ENCODE results near the gene CEP120.

Gene CEP120

GRCh38 chr5:123451047-123451446, 27.8 kb upstream of the CEP120 start:
- Histone ChIP-seq H3K9me2 (replicated peaks; ENCODE audit: low read depth, low read length) (no peaks in the 10 kb centered on the region), H3K9me3 (ENCODE audit: insufficient read depth, low read depth, low read length) (no peaks in the 10 kb centered on the region), H2AFZ (ENCODE audit: low read length) (no peak overlapping the region), H3K4me1 (ENCODE audit: insufficient read depth, low read length, poor library complexity, severe bottlenecking) (no peaks in the 10 kb centered on the region), H4K20me1 (ENCODE audit: insufficient read depth, low read length, poor library complexity, severe bottlenecking) (no peaks in the 10 kb centered on the region), H3K9ac (ENCODE audit: low read depth, low read length, poor library complexity, severe bottlenecking) (no peak overlapping the region), H3K4me2 (ENCODE audit: low read depth, low read length, poor library complexity, severe bottlenecking) (no peak overlapping the region), H3F3A (ENCODE audit: low read depth) (no peaks in the 10 kb centered on the region), H3K27me3 (ENCODE audit: insufficient read depth, low read length, poor library complexity, severe bottlenecking) (no peaks in the 10 kb centered on the region), H3K36me3 (ENCODE audit: insufficient read depth, low read length) (no peaks in the 10 kb centered on the region), H3K79me2 (ENCODE audit: insufficient read depth, low read length) (no peaks in the 10 kb centered on the region), H3K4me3 (ENCODE audit: low read length, poor library complexity, severe bottlenecking) (no peak overlapping the region)
- TF ChIP-seq EZH2phosphoT487 (IDR thresholded peaks at IDR 0.05; ENCODE audit: borderline replicate concordance) (no peak), CTCF (conservative IDR thresholded peaks at IDR 0.05; ENCODE audit: low read length) (no peak)

- no peaks in the 10 kb centered on the region for H3F3A ChIP-seq (ENCODE audit: low read depth)
- no peak overlapping the region for H3K4me2 ChIP-seq (ENCODE audit: low read depth, low read length, poor library complexity, severe bottlenecking)
- no peaks in the 10 kb centered on the region for H3K9me3 ChIP-seq (ENCODE audit: insufficient read depth, low read depth, low read length)
- no peaks in the 10 kb centered on the region for H3K4me1 ChIP-seq (ENCODE audit: insufficient read depth, low read length, poor library complexity, severe bottlenecking)
- H3K4me3 ChIP-seq (ENCODE audit: low read length, poor library complexity, severe bottlenecking): no peak overlapping the region
- H3K79me2 ChIP-seq (ENCODE audit: insufficient read depth, low read length): no peaks in the 10 kb centered on the region
- no peaks in the 10 kb centered on the region for H4K20me1 ChIP-seq (ENCODE audit: insufficient read depth, low read length, poor library complexity, severe bottlenecking)
- H3K27me3 ChIP-seq (ENCODE audit: insufficient read depth, low read length, poor library complexity, severe bottlenecking): no peaks in the 10 kb centered on the region
- H3K9ac ChIP-seq (ENCODE audit: low read depth, low read length, poor library complexity, severe bottlenecking): no peak overlapping the region
- TF ChIP-seq CTCF (conservative IDR thresholded peaks at IDR 0.05; ENCODE audit: low read length) (no peak), EZH2phosphoT487 (IDR thresholded peaks at IDR 0.05; ENCODE audit: borderline replicate concordance) (no peak)
- no peak overlapping the region for H2AFZ ChIP-seq (ENCODE audit: low read length)
- no peaks in the 10 kb centered on the region for H3K36me3 ChIP-seq (ENCODE audit: insufficient read depth, low read length)
- no peaks in the 10 kb centered on the region for H3K9me2 ChIP-seq (replicated peaks; ENCODE audit: low read depth, low read length)
These were observed 27.4 kb upstream of the CEP120 start for GRCh38 chr5:123450640-123451039.

- Histone ChIP-seq H3K9me2 (replicated peaks; ENCODE audit: low read depth, low read length) (no peaks in the 10 kb centered on the region), H3K9ac (ENCODE audit: low read depth, low read length, poor library complexity, severe bottlenecking) (no peak overlapping the region), H3K4me1 (ENCODE audit: insufficient read depth, low read length, poor library complexity, severe bottlenecking) (no peaks in the 10 kb centered on the region), H3F3A (ENCODE audit: low read depth) (no peaks in the 10 kb centered on the region), H3K4me3 (ENCODE audit: low read length, poor library complexity, severe bottlenecking) (no peak overlapping the region), H3K9me3 (ENCODE audit: insufficient read depth, low read depth, low read length) (no peaks in the 10 kb centered on the region), H3K27me3 (ENCODE audit: insufficient read depth, low read length, poor library complexity, severe bottlenecking) (no peaks in the 10 kb centered on the region), H4K20me1 (ENCODE audit: insufficient read depth, low read length, poor library complexity, severe bottlenecking) (no peaks in the 10 kb centered on the region), H3K4me2 (ENCODE audit: low read depth, low read length, poor library complexity, severe bottlenecking) (no peak overlapping the region), H3K36me3 (ENCODE audit: insufficient read depth, low read length) (no peaks in the 10 kb centered on the region), H2AFZ (ENCODE audit: low read length) (no peak overlapping the region), H3K79me2 (ENCODE audit: insufficient read depth, low read length) (no peaks in the 10 kb centered on the region)
- TF ChIP-seq CTCF (conservative IDR thresholded peaks at IDR 0.05; ENCODE audit: low read length) (no peak), EZH2phosphoT487 (IDR thresholded peaks at IDR 0.05; ENCODE audit: borderline replicate concordance) (no peak)
These were observed 26.9 kb upstream of the CEP120 start for GRCh38 chr5:123450114-123450513.
